ENCODE data around the gene DYNC1I2.

DYNC1I2 gene

GRCh38 chr2:171789956-171790355 is 102.7 kb downstream of the DYNC1I2 start:
- TF ChIP-seq CTCF (conservative IDR thresholded peaks at IDR 0.05; ENCODE audit: control insufficient read depth, insufficient read depth, low read depth, low read length), result no peak
- DNase-seq (ENCODE audit: low read depth), result no peak

GRCh38 chr2:171791361-171791760 is 104.1 kb downstream of the DYNC1I2 start:
- no peak for TF ChIP-seq CTCF (conservative IDR thresholded peaks at IDR 0.05; ENCODE audit: control insufficient read depth, insufficient read depth, low read depth, low read length)
- H3K4me3 ChIP-seq (ENCODE audit: control insufficient read depth, low read depth, low read length), result no peak overlapping the region
- DNase-seq (ENCODE audit: low read depth), result no peak

More at GRCh38 chr2:171789956-171790355, 102.7 kb downstream of the DYNC1I2 start:
- no peak overlapping the region for H3K4me3 ChIP-seq (ENCODE audit: control insufficient read depth, low read depth, low read length)

GRCh38 chr2:171792157-171792556 is 104.9 kb downstream of the DYNC1I2 start:
- no peak for DNase-seq (ENCODE audit: low read depth)
- no peak for TF ChIP-seq CTCF (conservative IDR thresholded peaks at IDR 0.05; ENCODE audit: control insufficient read depth, insufficient read depth, low read depth, low read length)
- H3K4me3 ChIP-seq (ENCODE audit: control insufficient read depth, low read depth, low read length), result no peak overlapping the region

GRCh38 chr2:171792886-171793580 is 105.8 kb downstream of the DYNC1I2 start:
- H3K4me3 ChIP-seq (ENCODE audit: control insufficient read depth, low read depth, low read length), result no peak overlapping the region
- no peak for DNase-seq (ENCODE audit: low read depth)
- TF ChIP-seq CTCF (conservative IDR thresholded peaks at IDR 0.05; ENCODE audit: control insufficient read depth, insufficient read depth, low read depth, low read length), result no peak

- H3K4me3 ChIP-seq (ENCODE audit: control insufficient read depth, low read depth, low read length), result no peak overlapping the region
- TF ChIP-seq CTCF (conservative IDR thresholded peaks at IDR 0.05; ENCODE audit: control insufficient read depth, insufficient read depth, low read depth, low read length), result no peak
- DNase-seq (ENCODE audit: low read depth), result no peak
Measured at GRCh38 chr2:171793691-171794678, 106.7 kb downstream of the DYNC1I2 start.

GRCh38 chr2:171794918-171795317 is 107.6 kb downstream of the DYNC1I2 start:
- TF ChIP-seq CTCF (conservative IDR thresholded peaks at IDR 0.05; ENCODE audit: control insufficient read depth, insufficient read depth, low read depth, low read length), result no peak
- no peak overlapping the region for H3K4me3 ChIP-seq (ENCODE audit: control insufficient read depth, low read depth, low read length)
- no peak for DNase-seq (ENCODE audit: low read depth)

All from fibroblast of mammary gland (primary cell).